H9 (cell line): ENCODE results near the gene CHRNA9. TPM values are rescaled to one million over a fixed set of nuclear protein-coding genes. Genes with fewer than 3 reads are reported as not detected.
A peak's percentile ranks its signal among the peaks of the same experiment; 100 is the strongest.

Experiments
- DNase-seq: peaks from one replicate; pipeline ENCODE4 v3.0.0-alpha.2; 2017
- H2AFZ ChIP-seq: one replicate; pipeline ENCODE4 v1.6.1; 2013; ENCODE audit warnings: mild to moderate bottlenecking, low read length, control low read depth, moderate library complexity
- H2AK5ac ChIP-seq: 2 replicates; pipeline ENCODE4 v1.6.1; 2013; ENCODE audit warnings: low read length, control low read depth, mixed read lengths; ENCODE audit not compliant: insufficient read length
- H2BK120ac ChIP-seq: one replicate; pipeline ENCODE4 v1.6.1; 2013; ENCODE audit warnings: low read depth, mild to moderate bottlenecking, low read length, control low read depth, inconsistent platforms; ENCODE audit not compliant: poor library complexity, severe bottlenecking
- H2BK12ac ChIP-seq: 2 replicates; pipeline ENCODE4 v1.6.1; 2013; ENCODE audit warnings: low read length, control low read depth, mixed read lengths, low read depth; ENCODE audit not compliant: insufficient read length
- H2BK15ac ChIP-seq: 2 replicates; pipeline ENCODE4 v1.6.1; 2013; ENCODE audit warnings: low read depth, low read length, control low read depth
- H2BK20ac ChIP-seq: one replicate; pipeline ENCODE4 v1.6.1; 2013; ENCODE audit warnings: low read depth, mild to moderate bottlenecking, low read length, control low read depth, inconsistent platforms; ENCODE audit not compliant: poor library complexity, severe bottlenecking
- H2BK5ac ChIP-seq: 2 replicates; pipeline ENCODE4 v1.6.1; 2013; ENCODE audit warnings: low read length, control low read depth, mixed read lengths; ENCODE audit not compliant: insufficient read length
- H3K14ac ChIP-seq: 2 replicates; pipeline ENCODE4 v1.6.1; 2013; ENCODE audit warnings: low read length, control low read depth; ENCODE audit not compliant: insufficient read depth
- H3K18ac ChIP-seq: 2 replicates; pipeline ENCODE4 v1.6.1; 2013; ENCODE audit warnings: low read depth, mild to moderate bottlenecking, mixed read lengths, low read length, control low read depth; ENCODE audit not compliant: insufficient read length
- H3K23ac ChIP-seq: 2 replicates; pipeline ENCODE4 v1.6.1; 2013; ENCODE audit warnings: low read length, control low read depth, mixed read lengths, low read depth; ENCODE audit not compliant: insufficient read length
- H3K23me2 ChIP-seq: 2 replicates; pipeline ENCODE4 v1.6.1; 2013; ENCODE audit warnings: low read depth, mild to moderate bottlenecking, mixed read lengths, low read length, control low read depth; ENCODE audit not compliant: insufficient read length, poor library complexity, severe bottlenecking
- H3K27ac ChIP-seq: 2 replicates; pipeline ENCODE4 v1.5.1; 2013; ENCODE audit warnings: low read length, control low read depth, mixed read lengths, low read depth; ENCODE audit not compliant: insufficient read length
- H3K27me3 ChIP-seq: 2 replicates; pipeline ENCODE4 v1.6.1; 2013; ENCODE audit warnings: low read length, control low read depth, inconsistent platforms; ENCODE audit not compliant: insufficient read depth
- H3K4ac ChIP-seq: 2 replicates; pipeline ENCODE4 v1.6.1; 2013; ENCODE audit warnings: low read depth, mild to moderate bottlenecking, control low read depth, inconsistent platforms, low read length, moderate library complexity
- H3K4me1 ChIP-seq: 2 replicates; pipeline ENCODE4 v1.6.1; 2013; ENCODE audit warnings: low read length, control low read depth, inconsistent platforms; ENCODE audit not compliant: insufficient read depth
- H3K4me2 ChIP-seq: 2 replicates; pipeline ENCODE4 v1.6.1; 2013; ENCODE audit warnings: low read length, control low read depth, mixed read lengths; ENCODE audit not compliant: insufficient read length, insufficient read depth
- H3K56ac ChIP-seq: 2 replicates; pipeline ENCODE4 v1.6.1; 2013; ENCODE audit warnings: low read depth, mild to moderate bottlenecking, mixed read lengths, low read length, control low read depth; ENCODE audit not compliant: insufficient read length
- H3K79me1 ChIP-seq: 2 replicates; pipeline ENCODE4 v1.6.1; 2013; ENCODE audit warnings: low read depth, mild to moderate bottlenecking, moderate library complexity, low read length, control low read depth, inconsistent platforms; ENCODE audit not compliant: insufficient read depth, poor library complexity, severe bottlenecking
- H3K79me2 ChIP-seq: 2 replicates; pipeline ENCODE4 v1.6.1; 2013; ENCODE audit warnings: low read length, control low read depth, inconsistent platforms; ENCODE audit not compliant: insufficient read depth
- H3K9ac ChIP-seq: 2 replicates; pipeline ENCODE4 v1.6.1; 2013; ENCODE audit warnings: low read length, control low read depth, mixed read lengths; ENCODE audit not compliant: insufficient read length; ENCODE audit errors: extremely low read depth
- H3K9me3 ChIP-seq: one replicate; pipeline ENCODE4 v1.6.1; 2013; ENCODE audit warnings: low read depth, low read length, inconsistent platforms; ENCODE audit not compliant: control insufficient read depth
- H3T11ph ChIP-seq: one replicate; pipeline ENCODE4 v1.6.1; 2013; ENCODE audit warnings: mild to moderate bottlenecking, low read length, control low read depth, inconsistent platforms
- H4K20me1 ChIP-seq: one replicate; pipeline ENCODE4 v1.6.1; 2013; ENCODE audit not compliant: control insufficient read depth, insufficient read length, insufficient read depth
- H4K5ac ChIP-seq: 2 replicates; pipeline ENCODE4 v1.6.1; 2013; ENCODE audit warnings: low read depth, mild to moderate bottlenecking, mixed read lengths, low read length, control low read depth; ENCODE audit not compliant: insufficient read length
- H4K8ac ChIP-seq: replicated peaks from 2 replicates; pipeline ENCODE4 v1.6.1; 2013; ENCODE audit warnings: low read length, control low read depth, mixed read lengths, low read depth; ENCODE audit not compliant: insufficient read length
- H4K91ac ChIP-seq: 2 replicates; pipeline ENCODE4 v1.6.1; 2013; ENCODE audit warnings: low read depth, mild to moderate bottlenecking, moderate library complexity, mixed read lengths, low read length, control low read depth; ENCODE audit not compliant: insufficient read length
- H3K27ac Mint-ChIP-seq, 3 experiments: 2 replicates in 2 of 3; 3 replicates in 1 of 3; pipeline ENCODE4 v1.8.0; 2020 to 2021; ENCODE audit warnings: mixed read lengths in 3 of 3, mild to moderate bottlenecking in 1 of 3, moderate library complexity in 1 of 3
- H3K27me3 Mint-ChIP-seq: 2 replicates; pipeline ENCODE4 v1.8.0; 2021; ENCODE audit warnings: low read depth, mild to moderate bottlenecking, moderate library complexity, mixed read lengths
- H3K36me3 Mint-ChIP-seq, 3 experiments: 2 replicates in 2 of 3; 3 replicates in 1 of 3; pipeline ENCODE4 v1.8.0; 2020 to 2021; ENCODE audit warnings: low read depth in 3 of 3, mixed read lengths in 3 of 3; ENCODE audit not compliant: insufficient read depth in 1 of 3
- H3K4me1 Mint-ChIP-seq, 2 experiments: 2 replicates each; pipeline ENCODE4 v1.8.0; 2020; ENCODE audit warnings: mixed read lengths in 2 of 2
- H3K4me3 Mint-ChIP-seq, 2 experiments: 2 replicates in 1 of 2; 3 replicates in 1 of 2; pipeline ENCODE4 v1.8.0; 2020 to 2021; ENCODE audit warnings: mild to moderate bottlenecking in 2 of 2, mixed read lengths in 2 of 2, moderate library complexity in 1 of 2
- H3K9me3 Mint-ChIP-seq, 2 experiments: 2 replicates in 1 of 2; 3 replicates in 1 of 2; pipeline ENCODE4 v1.8.0; 2020; ENCODE audit warnings: mild to moderate bottlenecking in 2 of 2, mixed read lengths in 2 of 2, moderate library complexity in 1 of 2
- WGBS: extraction: QIAGEN DNeasy Blood & Tissue Kit; methylation state at CpG from one replicate; pipeline ENCODE4 v1.1.7; 2013; ENCODE audit warnings: missing lambda C conversion rate, low lambda C conversion rate, mixed read lengths; ENCODE audit not compliant: insufficient read length; ENCODE audit errors: extremely low coverage; 5-methylcytosine and 5-hydroxymethylcytosine counted together
- total RNA-seq: library from RNA; stranded (reverse); gene quantifications from 2 replicates; pipeline ENCODE4 v1.2.1, GENCODE V29; 2021
- TF ChIP-seq, protein P1 (sequence below): fragments of 200-600 bp; sonication (generic); conservative IDR thresholded peaks from 3 replicates; pipeline ENCODE4 v1.8.0; 2021; ENCODE audit warnings: antibody characterized with exemption, mild to moderate bottlenecking

CHRNA9 gene
- total RNA-seq, 1 experiment from 2014 or later, result 1.2 TPM

DNA sequence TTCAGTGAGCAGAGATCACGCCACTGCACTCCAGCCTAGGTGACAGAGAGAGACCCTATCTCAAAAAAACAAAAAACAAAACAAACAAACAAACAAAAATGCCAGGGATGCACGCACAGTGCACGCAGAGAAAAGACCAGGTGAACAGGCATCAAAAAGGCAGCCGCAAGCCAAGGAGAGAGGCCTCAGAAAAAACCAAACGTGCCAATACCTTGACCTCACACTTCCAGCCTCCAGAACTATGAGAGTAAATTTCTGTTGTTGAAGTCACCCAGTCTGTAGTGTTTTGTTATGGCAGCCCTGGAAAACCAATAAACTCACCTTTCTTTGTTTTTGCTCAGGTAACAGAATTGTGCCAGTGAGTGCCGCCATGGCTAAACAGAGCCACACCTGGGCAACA, 66.0 kb downstream of the CHRNA9 start:
- no peaks in the 10 kb centered on the region for H3K9me3 ChIP-seq
- H3K4me2 ChIP-seq, result no peak overlapping the region
- H2BK15ac ChIP-seq, result no peak overlapping the region
- Mint-ChIP-seq H3K36me3 (peaks cover 4 to 7% (median 4%) of the 10 kb centered on the region in 3 experiments), H3K4me1 (peaks cover 15 to 25% of the 10 kb centered on the region in 2 experiments), H3K27me3 (no peaks in the 10 kb centered on the region; the same call in 1 of the 2 replicates), H3K27ac (peak overlapping the region in 1 of 3 experiments; percentile 40; a peak in 2 of 7 replicates), H3K4me3 (no peak overlapping the region), H3K9me3 (peaks cover 6 to 7% of the 10 kb centered on the region in 2 experiments)
- no peak overlapping the region for H2BK12ac ChIP-seq
- H4K5ac ChIP-seq, result no peak overlapping the region
- no peak overlapping the region for H3K4ac ChIP-seq
- H4K8ac ChIP-seq, result no peak overlapping the region
- no peaks in the 10 kb centered on the region for H4K20me1 ChIP-seq
- H2BK120ac ChIP-seq, result no peak overlapping the region
- no peak overlapping the region for H3K56ac ChIP-seq
- H3K4me1 ChIP-seq, result peaks cover 4% of the 10 kb centered on the region
- no CpG with 5 or more reads among the region's 6 CpGs for WGBS
- H2BK5ac ChIP-seq, result no peak overlapping the region
- H2AK5ac ChIP-seq, result no peak overlapping the region
- no peaks in the 10 kb centered on the region for H3K79me1 ChIP-seq
- no peak overlapping the region for H4K91ac ChIP-seq
- no peak overlapping the region for H2BK20ac ChIP-seq
- no peak overlapping the region for H3K27ac ChIP-seq
- H3K14ac ChIP-seq, result no peak overlapping the region
- no peak overlapping the region for H3T11ph ChIP-seq
- H2AFZ ChIP-seq, result no peak overlapping the region
- DNase-seq, result no peak
- no peak overlapping the region for H3K18ac ChIP-seq
- H3K79me2 ChIP-seq, result no peaks in the 10 kb centered on the region
- H3K23me2 ChIP-seq, result no peaks in the 10 kb centered on the region
- no peak overlapping the region for H3K23ac ChIP-seq
- TF ChIP-seq, protein P1, sequence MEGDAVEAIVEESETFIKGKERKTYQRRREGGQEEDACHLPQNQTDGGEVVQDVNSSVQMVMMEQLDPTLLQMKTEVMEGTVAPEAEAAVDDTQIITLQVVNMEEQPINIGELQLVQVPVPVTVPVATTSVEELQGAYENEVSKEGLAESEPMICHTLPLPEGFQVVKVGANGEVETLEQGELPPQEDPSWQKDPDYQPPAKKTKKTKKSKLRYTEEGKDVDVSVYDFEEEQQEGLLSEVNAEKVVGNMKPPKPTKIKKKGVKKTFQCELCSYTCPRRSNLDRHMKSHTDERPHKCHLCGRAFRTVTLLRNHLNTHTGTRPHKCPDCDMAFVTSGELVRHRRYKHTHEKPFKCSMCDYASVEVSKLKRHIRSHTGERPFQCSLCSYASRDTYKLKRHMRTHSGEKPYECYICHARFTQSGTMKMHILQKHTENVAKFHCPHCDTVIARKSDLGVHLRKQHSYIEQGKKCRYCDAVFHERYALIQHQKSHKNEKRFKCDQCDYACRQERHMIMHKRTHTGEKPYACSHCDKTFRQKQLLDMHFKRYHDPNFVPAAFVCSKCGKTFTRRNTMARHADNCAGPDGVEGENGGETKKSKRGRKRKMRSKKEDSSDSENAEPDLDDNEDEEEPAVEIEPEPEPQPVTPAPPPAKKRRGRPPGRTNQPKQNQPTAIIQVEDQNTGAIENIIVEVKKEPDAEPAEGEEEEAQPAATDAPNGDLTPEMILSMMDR, result no peak
- H3K27me3 ChIP-seq, result no peaks in the 10 kb centered on the region
- no peak overlapping the region for H3K9ac ChIP-seq
